NOMO-1 (cell line): ENCODE measurements around the gene CDH4.
"Not testable (repeated sequence)": the region's sequence is repeated elsewhere in the genome, so short reads cannot be mapped to it uniquely, and the experiment has no call there.

Source experiments
- DNase-seq, 2 experiments: peaks; one replicate each; lab custom pipeline; 2025; ENCODE audit not compliant: unreplicated experiment in 2 of 2; lab: John Stamatoyannopoulos, UW

Gene CDH4

DNA sequence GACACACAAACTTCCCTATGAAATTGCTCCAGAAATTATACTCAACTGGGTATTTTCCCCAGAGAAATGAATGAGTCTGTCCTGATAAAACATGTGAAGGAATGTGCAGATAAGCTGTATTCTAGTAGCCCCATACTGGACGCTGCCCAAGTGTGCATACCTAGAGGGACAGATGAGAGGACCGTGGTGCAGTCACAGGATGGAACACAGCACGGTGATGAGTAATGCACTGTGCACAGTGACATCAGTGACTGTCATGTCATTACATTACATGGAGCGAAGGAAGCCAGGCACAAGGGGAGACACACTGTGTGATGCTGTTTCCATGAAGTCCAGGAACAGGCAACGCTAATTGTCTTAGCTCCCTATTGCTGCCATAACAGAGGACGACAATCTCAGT is 155.5 kb downstream of the CDH4 start:
- DNase-seq = no peak

DNA sequence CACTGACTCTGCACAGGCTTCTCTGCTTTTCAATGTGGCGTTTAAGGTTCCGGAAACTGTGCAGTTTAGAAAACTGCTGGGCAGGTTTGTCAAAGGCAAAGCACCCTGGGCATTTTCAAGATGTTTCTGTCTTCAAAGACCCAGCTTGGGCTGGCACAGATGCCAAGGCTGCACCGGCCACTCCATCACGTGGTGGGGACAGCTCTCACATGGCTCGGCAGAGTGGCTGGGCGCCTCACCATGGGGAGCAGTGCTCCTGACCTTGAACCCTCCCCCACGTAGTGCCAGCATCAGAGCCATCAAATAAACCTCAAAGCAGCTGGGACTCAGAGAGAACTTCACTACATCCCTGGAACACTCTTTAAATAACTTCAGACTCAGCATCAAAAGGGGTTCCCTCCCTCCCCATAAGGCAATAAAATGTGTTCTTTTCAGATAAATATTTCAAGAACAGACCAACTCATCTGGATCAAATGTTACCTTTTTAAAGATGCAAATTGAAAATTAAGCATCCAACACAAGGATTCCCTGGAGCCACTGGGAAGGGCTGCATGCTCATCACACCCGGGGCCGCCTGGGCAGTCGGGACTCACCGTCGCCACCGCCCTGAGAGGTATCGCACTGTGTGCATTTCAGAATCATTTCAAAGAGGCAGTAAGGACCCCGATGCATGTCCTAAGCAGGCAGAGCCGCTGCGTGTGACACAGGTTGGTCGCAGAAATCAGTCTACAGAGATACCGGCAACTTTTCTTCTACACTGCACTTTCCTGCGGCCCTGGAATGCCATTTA is 157.1 kb downstream of the CDH4 start:
- no peak for DNase-seq

DNA sequence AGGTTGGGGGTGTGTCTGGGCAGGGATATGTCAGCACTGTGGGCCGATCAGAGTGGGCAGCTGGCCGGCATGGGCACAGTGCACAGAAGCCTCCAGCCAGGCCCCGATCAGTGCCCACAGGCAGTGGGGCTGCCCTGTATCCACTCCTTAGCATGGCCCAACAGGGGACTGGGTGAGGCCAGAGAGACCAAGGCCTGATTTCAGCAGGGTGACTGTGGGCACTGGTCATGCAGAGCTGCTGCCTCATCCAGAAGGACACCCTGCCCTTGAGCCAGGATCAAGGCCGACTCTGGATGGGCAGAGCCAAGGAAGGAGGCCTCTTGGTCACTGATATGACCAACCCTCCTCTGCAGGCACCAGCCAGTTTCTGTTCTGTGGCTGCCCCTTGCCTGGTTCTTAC is 159.7 kb downstream of the CDH4 start:
- no peak for DNase-seq

DNA sequence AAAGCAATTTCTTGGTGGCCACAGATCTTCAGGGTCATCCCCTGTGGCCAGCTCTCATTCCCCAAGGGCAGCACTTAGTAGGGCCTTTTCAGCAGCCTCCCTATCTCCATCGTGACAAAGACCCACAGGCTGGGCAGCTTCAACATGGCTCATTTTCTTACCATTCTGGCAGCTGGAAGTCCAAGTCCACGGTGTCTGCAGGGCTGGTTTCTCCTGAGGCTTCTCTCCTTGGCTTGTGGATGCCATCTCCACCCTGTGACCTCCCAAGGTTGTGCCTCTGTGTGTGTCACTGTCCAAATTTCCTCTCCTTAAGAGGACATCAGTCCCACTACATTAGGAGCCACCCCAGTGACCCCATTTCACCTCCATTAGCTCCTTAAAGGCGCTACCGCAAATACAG is 161.7 kb downstream of the CDH4 start:
- no peak for DNase-seq

DNA sequence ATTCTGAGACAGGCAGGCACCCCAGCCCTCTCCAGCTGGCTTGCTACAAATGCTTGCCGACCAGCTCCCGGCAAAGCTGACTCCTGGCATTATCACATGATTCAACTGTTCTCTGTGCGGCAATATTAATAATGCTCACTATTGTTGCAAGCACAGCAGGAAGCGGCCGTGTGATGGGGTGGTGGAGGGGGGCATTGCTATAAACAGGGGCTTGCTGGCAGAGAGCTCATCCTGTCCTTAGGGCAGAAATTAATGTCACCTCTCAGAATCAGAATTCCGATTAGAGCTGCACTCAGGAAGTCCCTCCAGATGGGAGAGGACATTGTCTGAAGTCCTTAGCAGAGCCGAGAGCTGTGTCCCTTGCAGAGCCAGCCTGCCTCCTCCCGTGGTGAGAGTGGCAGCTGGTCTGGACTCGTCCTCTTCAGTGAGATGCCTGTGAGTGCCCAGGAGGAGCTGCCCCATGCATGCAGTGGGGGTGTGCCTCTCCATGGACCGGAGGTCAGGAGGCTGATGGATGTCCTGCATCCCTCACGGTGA is 162.5 kb downstream of the CDH4 start:
- no peak for DNase-seq

DNA sequence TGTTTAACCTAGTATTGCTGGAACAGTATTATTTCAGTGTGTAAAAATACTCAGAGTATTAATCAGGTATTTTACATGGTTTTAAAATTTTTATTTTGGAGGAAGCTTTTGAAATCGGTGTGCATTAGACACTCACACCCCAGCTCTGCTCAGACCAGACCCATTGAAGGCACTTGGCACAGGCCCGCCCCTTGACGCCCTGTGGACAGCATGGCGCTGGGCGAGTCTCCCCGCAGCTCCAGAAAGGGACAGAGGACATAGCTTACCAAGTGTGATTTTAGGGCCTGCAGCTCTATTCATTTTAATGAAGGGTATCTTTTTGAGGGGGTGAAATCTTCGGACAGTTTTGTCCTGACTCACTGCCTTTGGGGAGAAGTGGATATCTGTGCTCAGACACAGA is 164.5 kb downstream of the CDH4 start:
- no peak for DNase-seq

DNA sequence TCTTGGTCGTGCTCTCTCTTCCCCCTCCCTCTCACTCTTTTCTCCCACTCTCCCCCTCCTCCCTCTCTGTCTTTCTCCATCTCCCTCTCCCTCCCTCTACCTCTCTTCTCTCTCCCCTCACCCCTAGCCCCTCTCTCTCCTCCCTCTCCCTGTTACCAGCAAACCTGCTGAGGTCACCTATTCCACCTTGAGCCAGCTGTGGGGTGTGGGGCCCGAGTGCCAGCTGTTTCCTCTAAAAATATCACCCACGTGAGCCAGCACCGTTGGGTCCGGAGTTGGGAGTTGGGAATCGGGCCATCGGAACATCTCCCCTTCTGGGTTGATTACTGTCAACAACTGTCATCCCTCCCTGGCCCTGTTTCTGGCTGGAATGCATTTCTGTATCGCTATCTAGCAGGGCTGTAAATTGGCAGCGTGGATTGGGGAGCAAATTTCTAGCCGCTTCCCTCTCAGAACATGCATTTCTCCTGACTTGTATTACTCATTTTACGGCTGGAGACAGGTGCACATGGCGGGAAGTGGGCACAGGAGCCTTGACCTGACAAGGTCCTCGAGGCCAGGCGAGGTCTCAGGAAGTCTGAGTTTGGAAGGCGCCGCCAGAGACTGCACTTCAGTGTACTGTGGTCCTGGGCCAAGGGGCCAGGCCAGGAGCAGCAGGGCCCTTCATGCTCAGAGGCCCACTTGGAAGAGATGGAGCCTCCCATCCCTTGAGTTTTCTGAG is 165.3 kb downstream of the CDH4 start:
- DNase-seq = no peak

DNA sequence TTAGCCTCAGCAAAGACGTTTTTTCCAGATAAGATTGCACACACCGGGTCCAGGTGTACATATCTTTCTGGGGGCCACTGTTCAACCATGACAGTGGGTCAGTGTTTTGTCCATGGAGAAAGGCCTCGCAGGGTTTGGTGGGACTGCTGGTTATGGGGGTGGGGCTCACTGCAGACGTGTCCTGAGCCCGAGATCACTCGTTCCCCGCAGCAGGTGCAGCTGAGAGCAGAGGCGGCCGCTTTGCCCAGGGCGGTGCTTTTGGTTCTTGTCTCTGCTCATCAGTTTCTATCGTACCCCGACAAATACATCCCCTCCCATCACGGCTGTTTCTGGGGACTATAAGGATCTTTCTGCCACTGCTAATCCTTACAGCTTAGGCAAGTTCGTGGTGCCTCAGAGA is 166.9 kb downstream of the CDH4 start:
- no peak for DNase-seq

DNA sequence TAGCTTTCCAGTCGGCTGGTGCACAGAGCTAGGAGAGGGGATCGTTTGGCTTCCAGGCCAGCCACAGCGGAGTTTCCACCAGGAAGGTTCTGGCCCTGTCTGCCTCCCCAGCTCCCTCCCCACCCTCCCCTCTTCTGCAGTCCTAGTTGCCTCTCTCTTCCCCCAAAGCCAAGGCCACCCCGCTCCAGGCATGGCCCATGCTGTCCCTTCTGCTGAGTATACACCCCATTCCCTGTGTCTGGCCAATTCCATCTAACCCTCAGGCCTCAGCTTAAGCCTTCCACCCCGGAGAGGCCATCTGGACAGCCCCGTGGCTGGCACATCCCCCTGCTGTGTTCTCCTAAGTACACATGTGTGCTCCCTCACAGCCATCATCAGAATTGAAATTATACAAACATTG is 167.4 kb downstream of the CDH4 start:
- no peak for DNase-seq

DNA sequence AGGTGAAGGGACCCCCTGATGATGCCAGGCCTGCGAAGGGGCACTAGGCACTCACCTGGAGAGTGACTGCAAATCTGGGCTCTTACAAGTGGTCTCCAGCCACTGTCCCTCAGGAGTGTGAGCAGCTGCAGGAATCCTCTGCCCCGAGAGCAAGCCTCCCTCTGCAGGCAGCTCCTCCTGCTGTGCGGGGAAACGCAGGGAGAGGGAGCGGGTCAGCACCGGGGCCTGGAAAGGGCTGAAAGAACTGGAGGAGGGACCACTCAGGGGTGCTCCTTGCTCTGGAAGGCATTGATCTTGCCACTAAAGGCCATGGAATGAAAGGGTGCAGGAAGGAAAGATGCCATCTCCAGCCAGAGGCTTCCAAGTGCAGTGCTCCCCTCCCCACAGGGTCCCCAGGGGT is 168.0 kb downstream of the CDH4 start:
- DNase-seq = no peak

DNA sequence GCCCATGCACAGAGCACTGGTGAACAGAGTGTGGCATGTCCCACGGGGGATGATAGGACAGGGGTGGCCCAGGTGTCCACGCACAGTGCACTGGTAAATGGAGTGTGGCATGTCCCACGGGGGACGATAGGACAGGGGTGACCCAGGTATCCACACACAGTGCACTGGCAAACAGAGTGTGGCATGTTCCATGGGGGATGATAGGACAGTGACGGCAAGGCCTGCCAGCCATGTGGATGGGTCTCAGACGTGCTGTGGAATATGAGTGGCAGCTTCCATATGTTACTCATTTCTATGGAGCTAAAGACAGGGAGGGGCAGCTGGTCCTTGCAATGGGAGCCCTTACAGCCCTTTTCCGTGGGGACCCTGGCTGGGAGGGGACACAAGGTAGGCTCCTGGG is 168.7 kb downstream of the CDH4 start:
- no peak for DNase-seq

DNA sequence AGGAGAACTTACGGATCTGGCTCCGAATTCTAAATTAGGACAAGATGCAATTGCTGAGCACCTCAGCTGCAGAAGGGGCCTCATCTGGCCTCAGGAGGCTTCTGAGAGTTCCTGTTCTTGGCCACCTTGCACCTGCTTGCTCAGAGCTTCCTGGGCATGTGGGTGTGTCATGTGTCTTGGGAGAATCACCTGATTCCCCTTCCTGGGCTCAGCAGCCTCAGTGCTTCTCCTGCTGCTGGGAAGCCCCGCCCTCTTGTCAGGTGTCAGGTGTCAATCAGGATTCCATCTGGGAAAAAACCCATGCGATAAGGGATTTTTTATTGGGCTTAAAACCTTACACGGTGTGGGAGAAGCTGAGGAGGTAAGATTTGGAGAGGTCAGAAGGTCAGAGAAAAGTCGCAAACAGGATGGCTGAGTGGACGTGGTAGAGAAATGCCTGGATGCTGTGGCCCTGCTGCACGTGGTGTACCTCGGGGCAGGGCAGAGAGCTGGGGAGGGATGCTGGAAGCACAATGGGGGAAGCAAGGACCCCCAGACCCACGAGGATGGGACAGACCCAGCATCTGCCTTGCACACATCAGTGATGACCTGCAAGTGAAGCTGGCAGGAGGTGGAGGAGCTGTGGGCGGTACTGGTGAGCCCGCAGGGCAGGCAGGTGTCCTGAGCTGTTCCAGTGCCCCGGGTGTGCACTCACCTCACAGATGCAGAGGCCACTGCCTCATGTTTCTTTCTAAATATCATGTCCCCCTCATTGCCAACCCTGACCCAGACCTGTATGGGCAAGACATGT is 170.8 kb downstream of the CDH4 start:
- DNase-seq = no peak

DNA sequence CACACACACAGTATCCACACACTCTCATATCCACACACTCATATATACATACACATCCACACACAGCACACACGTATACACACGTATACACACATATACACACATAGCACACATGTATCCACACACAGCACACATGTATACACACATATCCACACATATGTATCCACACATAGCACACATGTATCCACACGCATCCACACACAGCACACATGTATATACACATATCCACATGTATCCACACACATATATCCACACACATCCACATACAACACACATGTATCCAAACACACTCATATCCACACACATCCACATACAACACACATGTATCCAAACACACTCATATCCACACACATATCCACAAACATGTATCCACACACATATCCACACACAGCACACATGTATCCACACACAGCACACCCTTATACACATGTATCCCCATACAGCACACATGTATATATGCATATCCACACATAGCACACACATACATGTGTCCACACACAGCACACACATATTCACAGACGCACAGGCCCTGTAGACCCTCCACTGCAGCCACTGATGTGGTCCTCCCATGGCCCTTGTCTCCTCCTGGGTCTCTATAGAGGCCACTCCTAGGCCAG is 172.1 kb downstream of the CDH4 start:
- no peak for DNase-seq

DNA sequence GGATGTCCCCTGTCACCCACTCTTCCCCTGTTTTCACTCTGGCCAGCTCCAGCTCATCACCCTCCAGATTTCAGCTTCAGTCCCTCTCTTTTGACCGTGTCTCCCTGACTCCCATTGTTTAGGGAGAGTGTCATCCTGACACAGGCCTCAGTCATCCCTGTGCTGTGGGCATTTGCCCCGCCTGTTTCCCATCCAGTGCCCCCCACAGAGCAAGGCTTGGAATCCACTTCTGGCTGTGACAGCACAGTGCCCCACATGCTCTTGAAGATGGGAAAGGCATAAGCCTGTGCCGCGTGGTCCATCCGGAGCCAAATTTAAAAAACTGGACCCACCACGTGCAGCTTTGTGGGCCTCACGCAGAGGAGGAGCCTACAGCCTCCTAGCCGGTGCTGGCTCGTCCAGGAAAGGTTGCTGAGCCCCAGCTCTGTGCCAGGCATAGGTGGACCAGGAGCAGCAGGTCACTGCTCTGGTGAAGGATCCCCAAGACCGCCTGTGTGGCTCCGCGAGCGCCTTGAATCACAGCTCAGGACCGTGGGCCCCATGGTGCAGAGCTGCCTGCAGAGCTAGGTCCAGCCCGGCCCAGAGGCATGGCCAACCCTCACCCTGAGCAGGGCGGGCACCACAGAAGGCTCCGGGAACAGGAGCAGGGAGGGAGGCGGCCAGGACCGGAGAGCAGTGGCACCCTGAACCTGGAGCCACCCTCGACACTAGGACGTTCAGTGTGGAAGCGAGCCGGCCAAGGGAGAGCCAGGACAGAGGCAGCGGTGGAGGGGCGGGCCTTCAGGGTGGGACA is 172.8 kb downstream of the CDH4 start:
- DNase-seq = no peak

DNA sequence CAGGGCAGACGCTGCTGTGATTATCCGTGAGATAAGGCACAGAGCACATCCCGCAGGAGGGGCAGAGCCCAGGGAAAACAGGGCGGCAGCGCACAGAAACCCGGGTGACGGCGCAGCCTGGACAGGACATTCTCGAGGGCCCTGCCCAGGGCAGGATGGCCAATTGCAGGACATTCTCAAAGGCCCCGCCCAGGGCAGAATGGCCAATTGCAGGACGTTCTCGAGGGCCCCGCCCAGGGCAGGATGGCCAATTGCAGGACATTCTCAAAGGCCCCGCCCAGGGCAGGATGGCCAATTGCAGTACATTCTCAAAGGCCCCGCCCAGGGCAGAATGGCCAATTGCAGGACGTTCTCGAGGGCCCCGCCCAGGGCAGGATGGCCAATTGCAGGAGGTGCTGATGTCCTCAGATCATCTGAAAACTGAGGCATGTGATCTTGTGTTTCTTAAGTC is 173.5 kb downstream of the CDH4 start:
- not testable (repeated sequence) for DNase-seq

DNA sequence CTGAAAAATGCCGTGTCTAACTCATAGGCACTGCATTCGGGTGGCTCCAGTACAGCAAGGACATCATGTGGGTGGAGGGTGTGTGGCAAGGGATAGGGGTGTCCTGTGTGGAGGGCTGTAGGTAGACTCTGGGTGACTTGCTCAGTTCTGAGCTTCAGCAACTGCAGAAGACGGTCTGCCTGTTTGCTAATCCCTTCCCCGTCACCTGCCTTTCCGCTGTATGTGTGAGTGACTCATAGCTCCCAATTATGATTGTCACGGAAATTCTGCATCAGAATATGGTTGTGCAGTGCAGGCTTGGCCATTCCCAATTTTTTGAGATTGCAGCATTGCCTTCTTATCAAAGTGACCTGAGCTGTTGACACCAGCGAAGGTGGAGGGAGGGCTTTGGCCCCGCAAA is 174.3 kb downstream of the CDH4 start:
- no peak for DNase-seq

DNA sequence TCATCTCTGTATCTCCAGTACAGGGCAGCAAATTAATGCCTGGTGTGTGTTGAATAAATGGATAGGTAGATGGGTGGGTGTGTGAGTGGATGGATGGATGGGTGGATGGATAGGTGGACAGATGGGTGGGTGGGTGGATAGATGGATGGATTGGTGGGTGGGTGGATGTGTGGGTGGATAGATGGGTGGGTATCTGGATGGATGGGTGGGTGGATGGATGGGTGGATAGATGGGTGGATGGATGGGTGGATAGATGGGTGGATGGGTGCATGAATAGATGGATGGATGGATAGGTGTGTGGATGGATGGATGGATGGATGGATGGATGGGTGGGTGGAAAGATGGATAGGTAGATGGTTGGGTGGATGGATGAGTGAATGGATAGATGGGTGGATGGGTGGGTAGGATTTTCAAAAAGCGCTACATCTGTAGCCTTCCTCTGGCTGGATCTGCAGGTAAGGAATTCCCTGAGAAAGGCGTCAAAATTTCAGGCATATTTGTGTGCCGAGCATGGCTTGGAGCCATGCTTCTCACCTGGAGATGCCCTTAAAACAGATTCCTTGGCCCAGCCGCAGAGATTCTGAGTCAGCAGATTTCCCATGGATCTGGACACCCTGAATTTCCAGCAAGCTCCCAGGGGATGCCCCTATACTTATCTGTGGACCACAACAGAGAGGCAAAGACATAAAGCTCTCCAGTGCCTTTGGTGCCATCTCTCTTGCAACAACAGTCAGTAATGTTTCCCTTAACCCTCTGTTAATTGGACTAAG is 177.6 kb downstream of the CDH4 start:
- DNase-seq = no peak

DNA sequence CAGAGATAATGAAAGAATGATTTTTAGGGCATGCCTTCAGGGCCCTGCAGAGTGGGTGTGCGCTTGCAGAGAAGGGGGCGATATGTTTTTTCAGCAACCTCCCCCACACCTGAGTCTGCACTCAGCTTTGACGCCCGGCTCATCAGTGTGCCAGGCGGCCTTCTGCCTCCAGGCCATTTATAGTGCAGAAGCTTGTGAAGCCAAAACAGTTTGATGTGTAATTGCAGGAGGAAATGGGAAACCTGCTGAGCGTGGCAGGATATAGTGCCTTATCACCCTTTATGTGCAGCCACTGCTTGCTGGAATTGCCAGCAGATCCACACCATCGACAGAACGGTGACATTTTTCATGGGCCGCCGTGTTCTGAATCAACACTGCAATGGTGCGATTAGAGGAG is 178.2 kb downstream of the CDH4 start:
- no peak for DNase-seq

DNA sequence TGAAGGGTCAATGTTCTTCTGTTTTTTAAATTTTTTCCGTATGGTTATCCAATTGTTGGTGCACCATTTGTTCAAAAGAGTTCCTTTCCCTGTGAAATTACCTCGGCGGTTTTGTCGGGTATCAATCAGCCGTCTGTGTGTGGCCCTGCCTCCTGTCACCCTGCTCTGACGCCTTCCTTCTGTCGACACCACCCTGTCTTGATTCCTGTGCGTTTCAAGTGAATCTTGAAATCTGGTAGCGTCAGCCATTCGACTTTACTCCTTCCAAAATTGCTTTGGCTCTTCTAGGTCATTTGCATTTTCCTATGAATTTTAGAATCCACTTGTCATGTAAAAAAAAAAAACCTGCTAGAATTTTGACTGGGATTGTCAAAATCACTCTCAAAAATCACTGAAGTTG is 181.1 kb downstream of the CDH4 start:
- no peak for DNase-seq
